ES-I3 (cell line): ENCODE measurements around the gene TRAF3IP3.

Experiments used
- H3K36me3 ChIP-seq: 2 replicates; pipeline ENCODE4 v1.6.1; 2013; ENCODE audit warnings: mild to moderate bottlenecking, low read length, control low read depth, moderate library complexity; ENCODE audit not compliant: insufficient read depth
- H3K4me1 ChIP-seq: 2 replicates; pipeline ENCODE4 v1.6.1; 2013; ENCODE audit warnings: mild to moderate bottlenecking, control low read depth, low read length; ENCODE audit not compliant: insufficient read depth
- H3K9ac ChIP-seq: 2 replicates; pipeline ENCODE4 v1.6.1; 2013; ENCODE audit warnings: low read depth, mild to moderate bottlenecking, low read length, moderate library complexity
- H3K9me3 ChIP-seq: 2 replicates; pipeline ENCODE4 v1.6.1; 2013; ENCODE audit warnings: mild to moderate bottlenecking, low read length, moderate library complexity; ENCODE audit not compliant: control insufficient read depth, insufficient read depth

The TRAF3IP3 gene

GRCh38 chr1:209809611-209810010 lies 53.8 kb downstream of the TRAF3IP3 start:
- H3K4me1 ChIP-seq, result peaks cover 6% of the 10 kb centered on the region; the same call in 1 of the 2 replicates
- H3K36me3 ChIP-seq, result no peaks in the 10 kb centered on the region
- H3K9ac ChIP-seq, result no peak overlapping the region
- no peaks in the 10 kb centered on the region for H3K9me3 ChIP-seq

GRCh38 chr1:209810783-209811182 lies 54.9 kb downstream of the TRAF3IP3 start:
- Histone ChIP-seq H3K36me3 (no peaks in the 10 kb centered on the region), H3K9ac (no peak overlapping the region), H3K9me3 (no peaks in the 10 kb centered on the region), H3K4me1 (peaks cover 8% of the 10 kb centered on the region)

GRCh38 chr1:209813902-209814301 lies 58.0 kb downstream of the TRAF3IP3 start:
- H3K36me3 ChIP-seq, result no peaks in the 10 kb centered on the region
- peaks cover 8% of the 10 kb centered on the region for H3K4me1 ChIP-seq
- H3K9me3 ChIP-seq, result no peaks in the 10 kb centered on the region
- no peak overlapping the region for H3K9ac ChIP-seq

GRCh38 chr1:209815490-209815889 lies 59.6 kb downstream of the TRAF3IP3 start:
- Histone ChIP-seq H3K36me3 (no peaks in the 10 kb centered on the region), H3K4me1 (peaks cover 8% of the 10 kb centered on the region), H3K9ac (no peak overlapping the region), H3K9me3 (no peaks in the 10 kb centered on the region)

- H3K9me3 ChIP-seq, result no peaks in the 10 kb centered on the region
- no peak overlapping the region for H3K9ac ChIP-seq
- H3K36me3 ChIP-seq, result no peaks in the 10 kb centered on the region
- H3K4me1 ChIP-seq, result peaks cover 8% of the 10 kb centered on the region
Observed at GRCh38 chr1:209815931-209816341, 60.1 kb downstream of the TRAF3IP3 start.

GRCh38 chr1:209816923-209817322 lies 61.1 kb downstream of the TRAF3IP3 start:
- no peak overlapping the region for H3K9ac ChIP-seq
- no peaks in the 10 kb centered on the region for H3K36me3 ChIP-seq
- peaks cover 8% of the 10 kb centered on the region for H3K4me1 ChIP-seq
- H3K9me3 ChIP-seq, result no peaks in the 10 kb centered on the region

- H3K9ac ChIP-seq, result no peak overlapping the region
- H3K36me3 ChIP-seq, result no peaks in the 10 kb centered on the region
- H3K9me3 ChIP-seq, result no peaks in the 10 kb centered on the region
- peaks cover 9% of the 10 kb centered on the region for H3K4me1 ChIP-seq
Observed at GRCh38 chr1:209817691-209818090, 61.8 kb downstream of the TRAF3IP3 start.

GRCh38 chr1:209819058-209819457 lies 63.2 kb downstream of the TRAF3IP3 start:
- Histone ChIP-seq H3K36me3 (no peaks in the 10 kb centered on the region), H3K4me1 (peaks cover 17% of the 10 kb centered on the region), H3K9me3 (no peaks in the 10 kb centered on the region), H3K9ac (no peak overlapping the region)

- H3K9ac ChIP-seq, result no peak overlapping the region
- H3K36me3 ChIP-seq, result no peaks in the 10 kb centered on the region
- no peaks in the 10 kb centered on the region for H3K9me3 ChIP-seq
- H3K4me1 ChIP-seq, result peaks cover 13% of the 10 kb centered on the region
Observed at GRCh38 chr1:209820986-209821385, 65.1 kb downstream of the TRAF3IP3 start.

- Histone ChIP-seq H3K4me1 (peaks cover 9% of the 10 kb centered on the region), H3K36me3 (no peaks in the 10 kb centered on the region), H3K9ac (peak overlapping the region; percentile 21; the same call in 1 of the 2 replicates), H3K9me3 (no peaks in the 10 kb centered on the region)
Observed at GRCh38 chr1:209822706-209823105, 66.9 kb downstream of the TRAF3IP3 start.

- no peaks in the 10 kb centered on the region for H3K9me3 ChIP-seq
- H3K4me1 ChIP-seq, result peaks cover 9% of the 10 kb centered on the region
- no peaks in the 10 kb centered on the region for H3K36me3 ChIP-seq
- peak overlapping the region; percentile 21; the same call in 1 of the 2 replicates for H3K9ac ChIP-seq
Observed at GRCh38 chr1:209823143-209824041, 67.5 kb downstream of the TRAF3IP3 start.

- H3K4me1 ChIP-seq, result peaks cover 9% of the 10 kb centered on the region
- no peaks in the 10 kb centered on the region; the same call in 1 of the 2 replicates for H3K36me3 ChIP-seq
- no peak overlapping the region for H3K9ac ChIP-seq
- H3K9me3 ChIP-seq, result no peaks in the 10 kb centered on the region
Observed at GRCh38 chr1:209825591-209826434, 70.0 kb downstream of the TRAF3IP3 start.

GRCh38 chr1:209827384-209828262 lies 71.8 kb downstream of the TRAF3IP3 start, which contains the start of gene UTP25:
Gene UTP25, plus strand, starts transcription at chr1:209827972. Its CDS starts 92 bp downstream, at chr1:209828064.
- peaks cover 9% of the 10 kb centered on the region for H3K4me1 ChIP-seq

GRCh38 chr1:209829716-209830115 lies 73.9 kb downstream of the TRAF3IP3 start:
- H3K9ac ChIP-seq, result no peak overlapping the region
- peaks cover 14% of the 10 kb centered on the region for H3K36me3 ChIP-seq
- no peaks in the 10 kb centered on the region for H3K9me3 ChIP-seq
- H3K4me1 ChIP-seq, result no peaks in the 10 kb centered on the region

More at GRCh38 chr1:209827384-209828262, 71.8 kb downstream of the TRAF3IP3 start, which contains the start of gene UTP25:
- Histone ChIP-seq H3K9ac (peak within 1 kb of the TSS; percentile 76; the same call in 1 of the 2 replicates), H3K36me3 (peaks cover 5% of the 10 kb centered on the region; the same call in 1 of the 2 replicates), H3K9me3 (no peaks in the 10 kb centered on the region)
